ENCODE measurements around the gene MARF1. TPM values are rescaled to one million over a fixed set of nuclear protein-coding genes. Genes with fewer than 3 reads are reported as not detected.

Gene MARF1
- total RNA-seq, 1 experiment from 2014 or later, result 59.4 TPM

DNA sequence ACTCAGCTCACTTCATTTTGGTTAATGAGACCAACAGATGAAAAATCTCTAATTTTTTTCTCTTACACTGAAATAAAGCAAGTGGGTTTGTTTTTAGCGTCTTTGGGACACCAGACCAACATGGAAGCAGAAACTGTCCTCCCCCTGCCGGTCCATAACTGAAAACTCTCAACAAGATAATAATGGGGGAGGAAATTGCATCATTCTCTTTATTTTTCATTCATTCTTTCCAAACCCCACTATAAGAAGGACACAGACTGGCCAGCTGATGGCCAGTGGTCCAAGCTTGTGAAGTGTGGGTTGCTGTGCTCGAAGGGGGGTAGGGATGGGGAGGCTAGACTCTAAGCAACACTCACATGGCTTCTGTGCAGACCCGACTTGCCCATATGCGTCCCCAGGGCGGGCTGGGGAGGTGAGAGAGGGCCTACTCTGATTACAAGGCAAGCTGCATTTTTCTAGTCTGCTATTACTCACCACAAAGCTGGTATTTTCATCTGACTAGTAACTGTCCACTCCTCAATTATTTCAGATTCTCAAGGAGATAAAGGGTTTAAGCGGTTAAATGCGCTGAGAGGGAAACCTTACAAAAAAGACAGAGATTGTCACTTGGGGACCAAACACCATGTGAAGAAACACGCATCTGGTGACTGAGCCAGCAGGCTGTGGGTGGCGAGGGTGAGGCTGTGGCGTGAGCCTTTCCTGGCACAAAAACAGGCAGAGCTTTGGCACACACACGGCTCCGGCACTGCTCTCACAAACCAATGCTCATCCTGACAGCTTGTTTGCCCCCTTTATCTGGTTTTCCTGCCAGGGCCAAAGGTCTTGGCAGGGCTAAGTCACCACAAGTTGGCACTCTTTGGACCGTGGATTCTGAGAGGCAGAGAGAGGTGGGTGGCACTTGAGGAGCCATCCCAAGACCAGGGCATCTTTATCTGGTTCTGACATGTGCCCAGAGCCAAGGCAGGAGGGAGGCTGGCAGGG is 38.2 kb downstream of the MARF1 start:
- BruUV-seq (replicated peaks), result no TSS peak
- CTCF ChIA-PET, result no interaction called here
- no peak overlapping the region for H3K4me3 ChIP-seq (replicated peaks in 1 of 2; ENCODE audit: low read depth in 1 of 2, low read length in 2 of 2)
- no peak overlapping the region for H3K4me2 ChIP-seq (ENCODE audit: low read length)
- no peaks in the 10 kb centered on the region for H3K27me3 ChIP-seq (ENCODE audit: insufficient read depth, low read length)
- RAD21 ChIA-PET (ENCODE audit: low non-redundant PET in 1 of 2, low total read pairs in 2 of 2, uncharacterized antibody in 2 of 2, unreplicated experiment in 2 of 2), result no interaction called here
- H2AFZ ChIP-seq (ENCODE audit: low read depth, low read length, poor library complexity, severe bottlenecking), result no peak overlapping the region
- H3K27ac ChIP-seq (ENCODE audit: low read depth, low read length), result no peak overlapping the region
- no peaks in the 10 kb centered on the region for H3K9me2 ChIP-seq (ENCODE audit: insufficient read depth)
- H3K36me3 ChIP-seq (ENCODE audit: control insufficient read depth in 1 of 2, insufficient read depth in 2 of 2, low read length in 2 of 2), result peaks cover 24 to 33% of the 10 kb centered on the region in 2 experiments; a peak in 3 of 4 replicates
- ATAC-seq, result no peak
- no peak for TF ChIP-seq SIN3A (IDR thresholded peaks at IDR 0.05; ENCODE audit: low read depth)
- TF ChIP-seq CEBPB (IDR thresholded peaks at IDR 0.05; ENCODE audit: low read depth), result no peak
- TF ChIP-seq CBX3 (IDR thresholded peaks at IDR 0.05; ENCODE audit: low read depth), result no peak
- TF ChIP-seq, protein P1, sequence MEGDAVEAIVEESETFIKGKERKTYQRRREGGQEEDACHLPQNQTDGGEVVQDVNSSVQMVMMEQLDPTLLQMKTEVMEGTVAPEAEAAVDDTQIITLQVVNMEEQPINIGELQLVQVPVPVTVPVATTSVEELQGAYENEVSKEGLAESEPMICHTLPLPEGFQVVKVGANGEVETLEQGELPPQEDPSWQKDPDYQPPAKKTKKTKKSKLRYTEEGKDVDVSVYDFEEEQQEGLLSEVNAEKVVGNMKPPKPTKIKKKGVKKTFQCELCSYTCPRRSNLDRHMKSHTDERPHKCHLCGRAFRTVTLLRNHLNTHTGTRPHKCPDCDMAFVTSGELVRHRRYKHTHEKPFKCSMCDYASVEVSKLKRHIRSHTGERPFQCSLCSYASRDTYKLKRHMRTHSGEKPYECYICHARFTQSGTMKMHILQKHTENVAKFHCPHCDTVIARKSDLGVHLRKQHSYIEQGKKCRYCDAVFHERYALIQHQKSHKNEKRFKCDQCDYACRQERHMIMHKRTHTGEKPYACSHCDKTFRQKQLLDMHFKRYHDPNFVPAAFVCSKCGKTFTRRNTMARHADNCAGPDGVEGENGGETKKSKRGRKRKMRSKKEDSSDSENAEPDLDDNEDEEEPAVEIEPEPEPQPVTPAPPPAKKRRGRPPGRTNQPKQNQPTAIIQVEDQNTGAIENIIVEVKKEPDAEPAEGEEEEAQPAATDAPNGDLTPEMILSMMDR (IDR thresholded peaks at IDR 0.05 in 2 of 3, conservative IDR thresholded peaks at IDR 0.05 in 1 of 3; ENCODE audit: borderline replicate concordance in 1 of 3, insufficient read depth in 1 of 3, low read depth in 2 of 3, low read length in 2 of 3), result no peak
- no peak for TF ChIP-seq FOSL1 (IDR thresholded peaks at IDR 0.05; ENCODE audit: low read depth)
- TF ChIP-seq EZH2 (IDR thresholded peaks at IDR 0.05), result no peak
- no peak for TF ChIP-seq YY1 (IDR thresholded peaks at IDR 0.05; ENCODE audit: extremely low read depth, insufficient replicate concordance, low read depth, low read length)
- TF ChIP-seq SRF (IDR thresholded peaks at IDR 0.05; ENCODE audit: low read depth), result no peak
- no peak for TF ChIP-seq ELF1 (IDR thresholded peaks at IDR 0.05; ENCODE audit: borderline replicate concordance, low read depth)
- TF ChIP-seq, protein P2, sequence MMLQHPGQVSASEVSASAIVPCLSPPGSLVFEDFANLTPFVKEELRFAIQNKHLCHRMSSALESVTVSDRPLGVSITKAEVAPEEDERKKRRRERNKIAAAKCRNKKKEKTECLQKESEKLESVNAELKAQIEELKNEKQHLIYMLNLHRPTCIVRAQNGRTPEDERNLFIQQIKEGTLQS (IDR thresholded peaks at IDR 0.05), result no peak
- TF ChIP-seq, protein P3, sequence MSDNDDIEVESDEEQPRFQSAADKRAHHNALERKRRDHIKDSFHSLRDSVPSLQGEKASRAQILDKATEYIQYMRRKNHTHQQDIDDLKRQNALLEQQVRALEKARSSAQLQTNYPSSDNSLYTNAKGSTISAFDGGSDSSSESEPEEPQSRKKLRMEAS (IDR thresholded peaks at IDR 0.05), result no peak
- no peak for TF ChIP-seq ZBTB33 (IDR thresholded peaks at IDR 0.05; ENCODE audit: extremely low read depth, insufficient replicate concordance, low read length)
- TF ChIP-seq EGR1 (IDR thresholded peaks at IDR 0.05; ENCODE audit: low read depth), result no peak
- no peak for TF ChIP-seq POLR2AphosphoS5 (IDR thresholded peaks at IDR 0.05; ENCODE audit: low read depth, low read length)
- TF ChIP-seq JUND (IDR thresholded peaks at IDR 0.05), result no peak
- no peak for TF ChIP-seq TCF7L2 (IDR thresholded peaks at IDR 0.05; ENCODE audit: borderline replicate concordance, extremely low read depth, insufficient read depth, insufficient read length)
- DNase-seq (ENCODE audit: low read depth, low spot score), result no peak
- POLR2A ChIA-PET, result interaction anchor here (0.8 kb wide), 1 partner anchor 8 kb away, joined by 3 read pairs; no protein-coding TSS in a partner anchor
- H3K4me1 ChIP-seq (ENCODE audit: control insufficient read depth in 1 of 2, insufficient read depth in 2 of 2, low read length in 2 of 2), result peaks cover 0 to 3% of the 10 kb centered on the region in 2 experiments; a peak in 1 of 4 replicates
- no peak overlapping the region for H3K9ac ChIP-seq (ENCODE audit: low read length)
- H4K20me1 ChIP-seq (ENCODE audit: insufficient read depth), result no peaks in the 10 kb centered on the region
- no peaks in the 10 kb centered on the region for H3K79me2 ChIP-seq (ENCODE audit: insufficient read depth, low read length)
- intact Hi-C loops (cut with micrococcal nuclease), result no loop called here
- H3K9me3 ChIP-seq (ENCODE audit: control insufficient read depth in 1 of 2, insufficient read depth in 1 of 2, low read depth in 1 of 2, low read length in 2 of 2), result no peaks in the 10 kb centered on the region

Data from HCT116 (cell line).